GM19468 (cell line): ENCODE data around the gene GATC.
A peak's percentile ranks its signal among the peaks of the same experiment; 100 is the strongest.
"Not testable (repeated sequence)": the region's sequence is repeated elsewhere in the genome, so short reads cannot be mapped to it uniquely, and the experiment has no call there.

ENCODE experiments used
- ATAC-seq: cut with Tn5 transposase; IDR thresholded peaks from one replicate; pipeline ENCODE4 v1.9.1; 2021; ENCODE audit warnings: mild to moderate bottlenecking, moderate library complexity, moderate number of reproducible peaks; ENCODE audit not compliant: unreplicated experiment; ENCODE audit errors: extremely low read depth

Gene GATC

DNA sequence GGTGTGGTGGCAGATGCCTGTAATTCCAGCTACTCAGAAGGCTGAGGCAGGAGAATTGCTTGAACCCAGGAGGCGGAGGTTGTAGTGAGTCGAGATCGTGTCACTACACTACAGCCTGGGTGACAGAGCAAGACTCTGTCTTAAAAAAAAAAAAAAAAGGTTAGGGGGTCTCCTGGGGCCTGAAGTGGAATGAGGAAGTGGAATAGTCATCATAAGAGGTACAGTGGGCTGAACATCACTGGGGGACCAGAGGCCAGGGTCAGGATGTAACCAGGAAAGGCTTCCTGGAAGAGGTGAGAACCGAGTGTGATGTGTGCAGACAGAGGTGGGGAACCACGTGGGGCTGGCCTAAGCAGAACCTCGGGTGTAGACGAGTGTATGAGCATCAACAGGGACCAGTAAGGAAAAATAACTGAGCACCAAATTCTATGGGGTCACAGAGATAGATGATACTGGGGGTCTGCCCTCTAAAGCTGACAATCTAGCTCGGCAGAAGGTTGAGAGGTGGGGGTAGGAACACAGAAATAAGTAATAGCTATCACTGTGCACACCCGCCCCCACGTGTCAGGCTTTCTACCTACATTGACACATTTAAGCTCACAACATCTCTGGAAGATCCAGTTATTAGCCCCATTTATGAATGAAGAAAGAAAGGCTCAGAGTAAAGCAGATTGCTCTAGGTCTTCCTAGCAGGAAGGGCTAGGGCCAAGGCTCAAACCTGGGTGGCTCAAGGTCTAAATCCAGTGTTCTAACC, 13.3 kb upstream of the GATC start:
- no peak for ATAC-seq

DNA sequence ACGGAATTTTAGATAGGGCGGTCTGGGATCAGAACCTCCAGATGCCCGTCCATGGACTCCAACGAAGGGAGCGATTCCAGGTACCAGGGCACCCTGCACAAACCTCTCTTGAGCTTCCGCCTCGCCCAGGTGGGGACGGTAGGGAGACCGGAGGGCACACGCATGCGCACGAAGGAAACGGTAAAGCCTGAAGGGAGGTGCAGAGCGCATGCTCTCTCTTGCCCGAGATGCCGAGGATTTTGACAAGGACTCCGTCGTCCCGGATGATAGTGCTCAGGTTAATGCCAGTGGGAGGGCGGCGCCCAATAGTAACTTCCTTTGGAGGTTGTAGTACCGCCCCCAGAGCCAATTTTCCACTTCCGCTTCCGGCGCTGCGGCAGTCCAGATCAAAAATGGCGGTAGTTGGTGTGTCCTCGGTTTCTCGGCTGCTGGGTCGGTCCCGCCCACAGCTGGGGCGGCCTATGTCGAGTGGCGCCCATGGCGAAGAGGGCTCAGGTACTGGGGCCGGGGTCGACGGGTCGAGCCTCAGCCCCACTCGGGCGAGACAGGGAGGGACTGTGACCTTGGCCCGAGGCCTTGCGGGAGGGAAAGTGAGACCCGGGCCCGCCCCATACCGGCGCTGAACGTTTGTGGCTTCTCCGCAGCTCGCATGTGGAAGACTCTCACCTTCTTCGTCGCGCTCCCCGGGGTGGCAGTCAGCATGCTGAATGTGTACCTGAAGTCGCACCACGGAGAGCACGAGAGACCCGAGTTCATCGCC, 8.3 kb upstream of the GATC start, which contains the start of gene COX6A1:
TSS of gene COX6A1 (plus strand) at position 379 of the 760 bp plus-strand sequence. CDS start at position 393, 14 bp downstream.
- peak; percentile 85 for ATAC-seq

GRCh38 chr12:120438495-120439198, 7.6 kb upstream of the GATC start:
- ATAC-seq = no peak

DNA sequence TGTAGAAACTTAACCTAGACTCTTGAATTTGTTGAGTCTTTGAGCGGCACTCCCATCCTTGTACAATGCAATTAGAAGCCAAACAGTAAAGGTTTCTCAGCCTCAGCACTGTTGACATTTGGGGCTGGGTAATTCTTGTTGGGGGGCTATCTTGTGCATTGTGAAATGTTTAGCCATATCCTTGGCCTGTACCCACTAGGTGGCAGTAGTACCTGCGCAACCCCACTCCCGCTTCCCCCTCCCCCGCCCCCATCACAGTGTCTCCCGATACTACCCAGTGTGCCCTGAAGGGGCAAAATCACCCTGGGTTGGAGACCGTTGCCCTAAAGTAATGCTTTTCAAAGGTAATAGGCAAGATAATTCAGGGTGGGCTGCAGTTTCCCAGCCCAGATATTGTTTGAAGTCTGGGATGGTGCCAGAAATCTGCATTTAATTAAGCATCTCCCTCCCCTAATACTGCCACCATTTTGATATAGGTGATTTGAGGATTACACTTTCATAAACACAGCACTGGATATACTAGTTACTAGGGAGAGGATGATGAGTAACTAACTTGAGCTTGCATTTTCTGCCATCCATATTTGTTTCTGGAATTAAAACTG, 6.5 kb upstream of the GATC start:
- no peak for ATAC-seq

DNA sequence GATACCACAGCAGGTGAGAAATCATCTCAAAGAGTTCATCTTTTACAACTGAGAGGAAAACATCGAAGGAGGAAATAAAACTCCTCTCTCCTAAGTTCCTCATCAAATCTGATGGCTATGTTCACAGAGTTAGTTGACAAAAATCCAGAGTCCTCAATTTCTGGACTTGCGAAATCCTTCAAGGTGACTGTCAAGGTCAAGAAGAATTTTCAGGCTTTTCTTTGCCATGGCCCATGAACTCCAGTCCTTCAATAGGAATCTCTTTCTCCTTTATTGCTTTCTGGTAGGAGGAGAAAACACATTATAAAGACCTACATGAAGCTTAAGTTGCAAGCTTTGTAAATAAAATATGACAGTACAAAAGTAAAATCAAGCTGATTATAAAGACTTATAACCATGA, 1.6 kb upstream of the GATC start:
- no peak for ATAC-seq

DNA sequence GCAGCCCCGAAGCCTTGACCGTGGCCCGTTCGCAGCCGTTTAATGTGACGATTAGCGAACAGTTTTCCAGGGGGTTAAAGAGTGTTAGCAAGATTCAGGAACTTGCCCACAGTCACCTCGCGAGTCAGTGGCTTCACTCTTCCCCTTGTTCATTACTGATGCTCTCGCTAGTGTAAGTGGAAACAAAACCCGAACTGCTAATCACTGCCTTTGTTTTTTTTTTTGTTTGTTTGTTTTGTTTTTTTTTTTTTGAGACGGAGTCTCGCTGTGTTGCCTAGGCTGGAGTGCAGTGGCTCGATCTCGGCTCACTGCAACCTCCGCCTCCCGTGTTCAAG, 567 bp downstream of the GATC start:
- not testable (repeated sequence) for ATAC-seq

GRCh38 chr12:120447992-120448391, 1.7 kb downstream of the GATC start:
- ATAC-seq = no peak

- not testable (repeated sequence) for ATAC-seq
Measured at GRCh38 chr12:120452524-120452923, 6.3 kb downstream of the GATC start.

- ATAC-seq = no peak
Measured at GRCh38 chr12:120453060-120453750, 7.0 kb downstream of the GATC start.

DNA sequence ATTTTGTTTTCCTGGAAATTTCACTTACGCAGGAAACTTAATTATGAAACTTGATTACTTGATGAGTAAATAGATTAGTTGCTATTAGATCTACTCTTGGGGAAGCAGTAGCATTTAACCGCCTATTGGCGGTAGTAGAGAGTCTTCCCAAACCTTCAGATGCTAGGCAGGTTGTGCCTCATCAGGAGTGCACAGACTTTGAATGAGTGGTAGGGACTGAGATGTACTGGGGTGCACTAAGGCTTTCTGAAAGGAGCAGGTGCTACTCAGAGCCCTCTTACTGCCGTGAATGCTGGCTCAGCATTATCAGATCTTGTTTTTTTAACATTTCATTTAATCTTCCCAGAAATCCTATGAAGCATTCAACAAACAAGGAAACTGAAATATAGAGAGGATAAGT, 7.7 kb downstream of the GATC start:
- no peak for ATAC-seq

GRCh38 chr12:120455302-120455701, 9.1 kb downstream of the GATC start:
- no peak for ATAC-seq

DNA sequence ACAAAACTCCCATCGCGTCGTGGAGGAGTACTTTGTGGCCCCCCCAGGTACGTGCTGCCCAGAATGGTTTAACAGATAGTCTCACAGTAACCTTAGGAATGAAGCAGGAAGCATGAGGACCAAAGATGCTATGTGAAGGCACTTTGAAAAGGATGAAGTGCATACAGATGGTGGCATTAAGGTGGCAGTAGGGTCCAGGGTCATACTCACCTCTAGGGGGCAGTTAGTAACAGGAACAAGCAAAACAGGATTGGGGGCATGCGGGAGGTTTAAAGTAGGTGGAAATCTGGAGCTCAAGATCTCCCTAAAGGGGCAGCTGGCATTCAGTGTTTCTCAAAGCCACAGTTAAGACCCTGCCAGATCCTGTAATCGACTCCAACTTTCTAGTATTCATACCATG, 10.9 kb downstream of the GATC start:
- ATAC-seq = no peak

- ATAC-seq = no peak
Measured at GRCh38 chr12:120460157-120460556, 13.9 kb downstream of the GATC start.

DNA sequence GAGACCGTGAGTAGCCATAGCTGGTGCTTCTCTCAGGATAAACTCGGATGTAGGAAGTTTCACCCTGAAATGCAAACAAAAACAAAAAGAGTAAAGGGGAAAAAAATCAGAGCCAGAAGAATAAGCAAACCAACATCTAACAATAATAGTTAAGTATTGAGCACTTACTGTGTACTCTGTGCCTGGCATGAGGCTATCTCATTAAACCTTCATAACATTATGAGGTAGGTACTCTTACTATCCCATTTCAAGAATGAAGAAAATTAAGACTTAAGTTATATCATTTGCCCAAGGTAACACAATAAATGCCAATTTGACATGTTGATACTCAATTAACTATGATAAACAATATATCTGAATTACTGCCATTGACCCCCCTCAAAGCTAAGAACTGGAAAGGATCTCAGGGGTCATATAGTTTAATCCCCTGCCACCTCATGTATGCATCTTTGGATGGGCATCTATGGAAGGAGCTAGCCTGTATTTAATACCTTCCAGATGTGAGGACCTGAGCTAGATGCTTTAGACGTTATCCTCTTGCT, 15.9 kb downstream of the GATC start:
- no peak for ATAC-seq

- ATAC-seq = no peak
Measured at GRCh38 chr12:120463712-120464111, 17.5 kb downstream of the GATC start.

- ATAC-seq = no peak
Measured at GRCh38 chr12:120465756-120466155, 19.5 kb downstream of the GATC start.

DNA sequence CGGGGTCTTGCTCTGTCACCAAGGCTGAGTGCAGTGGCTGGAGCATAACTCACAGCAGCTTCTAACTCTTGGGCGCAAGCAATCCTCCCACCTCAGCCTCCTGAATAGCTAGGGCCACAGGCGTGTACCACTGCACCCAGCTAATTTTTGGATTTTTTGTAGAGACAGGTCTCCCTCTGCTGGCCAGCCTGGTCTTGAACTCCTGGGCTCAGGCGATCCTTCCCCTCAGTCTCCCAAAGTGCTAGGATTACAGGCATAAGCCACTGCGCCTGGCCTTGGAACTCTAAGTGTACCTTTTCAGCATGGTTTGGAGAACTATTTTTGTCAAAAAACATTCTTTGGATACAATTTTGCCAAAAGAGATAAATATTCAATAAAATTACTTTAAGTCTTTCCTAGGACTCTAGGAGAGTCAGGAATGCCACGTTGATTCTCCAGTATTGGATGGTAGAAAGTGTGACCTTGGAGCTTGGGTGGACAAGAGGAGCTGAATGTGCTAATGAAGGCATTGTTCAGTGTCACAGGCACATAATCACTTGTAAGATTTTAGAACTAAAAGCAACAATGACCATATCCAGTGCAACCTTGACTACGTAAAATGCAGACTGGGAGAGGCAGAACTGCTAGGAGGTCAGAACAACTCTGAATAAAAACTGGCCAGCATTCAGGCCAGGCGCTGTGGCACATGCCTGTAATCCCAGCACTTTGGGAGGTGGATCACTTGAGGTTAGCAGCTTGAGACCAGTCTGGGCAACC, 20.5 kb downstream of the GATC start:
- no peak for ATAC-seq

GRCh38 chr12:120467439-120467838, 21.2 kb downstream of the GATC start:
- no peak for ATAC-seq

DNA sequence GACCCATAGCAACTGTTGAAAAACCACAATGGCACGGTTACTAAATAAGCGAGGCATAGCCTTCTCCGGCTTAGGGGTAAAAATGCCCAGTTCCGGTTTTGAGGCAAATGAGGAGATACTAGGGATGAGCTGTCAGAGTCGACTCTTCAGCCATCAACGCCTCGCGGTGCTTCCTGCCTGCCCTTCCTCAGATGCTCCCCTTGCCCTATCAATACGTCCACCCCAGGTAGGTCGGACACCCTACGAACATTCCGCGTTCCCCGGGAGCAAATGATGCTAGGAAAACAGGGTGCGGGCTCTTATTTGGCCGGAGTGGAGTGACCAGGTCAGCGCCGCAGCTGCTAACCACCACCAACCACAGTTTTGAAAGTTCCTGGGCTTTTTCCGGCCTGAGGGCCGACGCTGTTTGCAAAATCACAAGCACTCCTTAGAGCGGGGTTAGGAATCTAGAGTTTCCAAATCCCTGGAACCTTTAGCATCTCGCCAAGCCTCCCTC, 22.1 kb downstream of the GATC start:
- ATAC-seq = no peak
